HG03095 (cell line): ENCODE results near the gene PCBP2.

Experiments
- ATAC-seq: cut with Tn5 transposase; IDR thresholded peaks from one replicate; pipeline ENCODE4 v1.9.1; 2021; ENCODE audit warnings: moderate library complexity; ENCODE audit not compliant: unreplicated experiment

Gene PCBP2

DNA sequence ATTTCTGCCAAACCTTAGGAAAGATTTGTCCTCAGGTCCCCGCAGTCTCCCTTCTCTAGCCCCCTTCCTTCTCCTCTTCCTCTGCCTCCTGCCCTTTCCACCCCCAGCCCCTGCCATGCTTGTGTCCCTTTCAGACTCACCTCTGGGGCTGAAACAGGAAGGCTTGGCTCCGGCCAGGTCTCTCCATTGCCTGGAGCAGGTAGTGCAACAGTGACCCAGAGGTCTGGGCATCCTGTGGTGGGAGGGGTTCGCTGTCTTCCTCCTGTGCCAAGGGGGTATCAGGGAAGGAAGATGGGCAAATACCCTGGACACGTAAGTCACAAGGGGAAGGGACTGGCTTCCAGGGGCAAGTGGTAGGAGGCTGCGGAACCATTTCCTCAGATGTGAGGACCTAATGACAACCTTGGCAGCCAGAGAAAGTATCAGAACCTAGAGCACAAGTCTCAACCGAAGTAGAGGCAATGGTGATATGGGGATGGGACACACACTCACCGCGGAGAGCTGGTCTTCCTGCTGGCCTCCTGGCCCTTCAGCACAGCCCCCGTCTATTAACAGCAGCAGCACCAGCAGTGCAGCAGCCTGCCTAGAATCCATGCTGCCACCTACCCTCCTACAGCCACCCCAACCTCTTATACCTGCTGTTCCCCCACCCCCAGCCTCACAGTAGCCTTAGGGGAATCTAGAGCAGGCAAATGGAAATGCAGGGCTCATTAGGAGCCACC lies 55.1 kb downstream of the PCBP2 start, which contains the start of gene NPFF:
Gene NPFF (minus strand): TSS at position 604 of the 722 bp plus-strand sequence. CDS start 10 bp downstream, at position 594.
- ATAC-seq = no peak

DNA sequence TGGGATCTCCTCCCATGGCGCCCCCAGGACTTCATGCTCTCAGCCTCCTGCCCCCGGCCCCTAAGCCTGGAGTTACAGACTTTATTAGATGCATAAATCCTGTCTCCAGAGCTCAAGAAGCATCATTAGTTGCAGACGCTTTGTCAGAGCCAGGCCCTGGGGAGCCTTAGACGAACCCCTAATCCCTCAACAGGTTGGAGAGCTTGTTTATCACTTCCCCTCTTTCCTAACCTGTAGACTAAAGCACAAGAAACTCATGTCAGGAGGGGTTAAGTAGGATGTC lies 55.6 kb downstream of the PCBP2 start:
- ATAC-seq = no peak

DNA sequence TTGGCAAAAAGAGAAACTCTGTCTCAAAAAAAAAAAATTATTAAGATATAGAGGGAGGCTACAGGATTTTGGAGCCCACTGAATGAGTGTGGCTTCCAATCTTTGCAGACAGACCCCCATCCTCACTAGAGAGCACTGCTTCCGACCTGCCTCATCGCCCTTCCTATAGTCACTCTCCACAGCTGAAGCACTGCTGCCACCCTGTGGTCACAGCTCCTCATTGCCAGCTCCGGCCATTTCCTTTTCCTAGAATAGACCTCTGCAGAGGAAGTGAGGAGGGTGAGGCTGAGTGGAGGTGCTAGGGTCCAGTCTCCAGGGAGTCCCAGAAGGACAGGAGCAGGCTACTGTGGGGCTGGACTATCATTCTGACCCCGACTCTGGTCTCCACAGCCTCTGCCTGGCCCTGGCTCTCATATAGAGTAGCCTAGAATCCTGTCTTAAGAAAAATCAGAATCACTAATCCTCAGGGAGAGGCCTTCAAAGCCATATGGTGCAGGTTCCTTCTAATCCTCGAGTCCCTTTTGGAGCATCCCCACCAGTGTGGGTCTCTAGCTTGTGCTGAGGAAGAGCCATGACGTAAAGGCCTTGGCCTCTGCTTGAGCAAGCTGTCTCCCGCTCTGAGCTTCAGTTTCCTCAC lies 56.8 kb downstream of the PCBP2 start:
- ATAC-seq = peak; percentile 70

DNA sequence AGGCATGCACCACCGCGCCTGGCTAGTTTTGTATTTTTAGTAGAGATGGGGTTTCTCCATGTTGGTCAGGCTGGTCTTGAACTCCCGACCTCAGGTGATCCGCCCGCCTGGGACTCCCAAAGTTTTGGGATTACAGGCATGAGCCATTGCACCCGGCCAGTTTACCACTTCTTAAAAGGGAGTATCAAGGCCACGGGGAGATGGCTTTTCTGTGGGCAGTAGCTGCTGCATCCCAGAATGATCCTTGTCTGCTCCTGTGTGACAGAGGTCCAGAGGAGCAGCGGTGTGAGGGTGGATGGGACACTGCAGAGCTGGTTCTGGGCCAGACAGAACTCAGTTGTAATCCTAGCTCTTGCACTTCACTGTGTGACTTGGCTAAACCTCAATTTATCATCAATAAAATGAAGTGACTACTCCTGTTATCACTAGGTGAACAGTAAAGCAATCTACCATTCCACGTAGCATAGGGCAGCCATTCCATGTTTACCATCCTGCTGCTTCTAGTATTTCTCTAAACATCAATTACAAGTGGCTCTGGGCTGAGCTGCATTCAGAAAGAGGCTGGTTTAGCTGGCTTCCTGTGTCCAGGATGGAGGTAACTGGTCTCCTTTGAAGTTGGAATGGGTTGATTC lies 58.4 kb downstream of the PCBP2 start:
- ATAC-seq = no peak

DNA sequence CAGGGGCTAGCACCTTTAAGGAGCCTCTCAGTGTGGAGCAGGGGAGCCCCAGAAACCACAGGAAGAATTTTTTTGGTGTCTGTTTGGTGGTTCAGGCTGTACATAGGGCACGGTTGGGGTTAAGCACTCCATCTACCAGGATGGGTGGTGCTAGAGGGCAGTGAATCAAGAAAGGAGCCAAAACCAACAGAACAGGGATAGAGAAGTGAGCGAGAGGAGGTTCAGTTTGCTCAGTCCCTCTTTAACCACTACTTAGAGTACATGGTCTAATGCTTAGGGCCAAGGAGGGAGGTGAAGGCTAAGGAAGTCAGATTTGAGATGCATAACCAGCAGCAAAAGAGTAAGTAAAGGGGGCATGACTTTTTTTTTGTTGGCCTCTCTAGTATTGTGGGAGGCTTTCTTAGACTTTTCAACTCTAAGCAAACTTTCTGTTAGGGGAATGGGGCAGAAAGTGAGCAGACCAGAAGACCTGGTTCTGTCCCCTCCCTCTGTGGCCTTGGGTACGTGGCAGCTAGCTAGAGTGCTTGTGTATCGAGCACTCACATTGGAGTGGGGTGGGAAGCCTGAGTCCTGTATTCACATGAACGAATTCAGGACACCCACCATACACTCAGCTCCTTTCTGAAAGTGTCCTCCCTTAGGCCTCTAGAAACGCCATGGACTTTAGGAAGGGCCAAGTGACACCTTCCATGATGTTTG lies 62.0 kb downstream of the PCBP2 start:
- ATAC-seq = no peak

DNA sequence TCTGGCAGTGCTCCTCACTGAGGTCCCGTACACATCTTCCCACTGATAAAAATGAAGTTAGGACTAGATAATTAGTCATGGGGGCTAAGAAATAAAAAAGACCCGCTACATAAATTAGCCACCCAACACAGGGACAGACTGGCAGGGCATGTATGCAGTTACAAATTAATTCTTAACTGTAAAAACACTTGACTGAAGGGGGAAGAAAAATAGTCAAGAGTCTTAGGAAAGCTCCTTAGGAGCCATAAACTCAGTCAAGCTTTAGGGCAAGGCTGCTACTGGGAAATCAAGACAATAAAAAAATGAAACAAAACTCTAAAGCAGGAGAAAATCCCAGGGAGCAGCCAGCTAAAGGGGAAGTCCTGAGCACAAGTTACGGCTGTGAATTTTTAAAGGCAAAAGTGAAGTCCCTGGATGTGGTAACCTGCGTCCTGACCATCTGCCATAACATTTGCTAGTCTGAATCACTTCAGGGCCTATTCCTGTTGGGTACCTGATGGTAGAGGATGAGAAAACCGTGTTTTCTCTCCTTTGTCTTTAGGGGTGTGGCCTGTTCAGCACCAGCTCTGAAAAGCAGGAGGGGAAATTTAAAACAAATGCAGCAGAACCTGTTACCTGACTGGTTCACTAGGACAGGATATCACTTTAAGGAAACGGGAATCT lies 62.9 kb downstream of the PCBP2 start:
- ATAC-seq = no peak

DNA sequence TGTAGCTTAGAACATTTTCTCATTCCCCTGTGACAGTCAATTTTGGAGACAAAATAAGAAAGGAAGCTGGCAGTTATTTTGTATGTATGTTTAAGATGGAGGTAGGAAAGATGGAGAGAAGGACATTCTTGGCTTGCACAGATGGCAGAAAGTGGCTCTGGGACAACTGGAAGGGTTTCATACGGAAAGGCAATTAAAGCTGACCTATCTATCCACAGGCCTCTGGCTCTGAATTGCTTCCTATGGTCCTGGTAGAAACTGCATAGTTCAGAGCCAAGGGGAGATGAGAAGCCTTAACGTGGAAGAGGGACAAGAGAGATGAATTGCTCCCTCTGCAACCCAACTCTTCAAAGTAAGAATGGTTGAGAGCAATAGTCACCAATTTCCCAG lies 63.4 kb downstream of the PCBP2 start:
- no peak for ATAC-seq

DNA sequence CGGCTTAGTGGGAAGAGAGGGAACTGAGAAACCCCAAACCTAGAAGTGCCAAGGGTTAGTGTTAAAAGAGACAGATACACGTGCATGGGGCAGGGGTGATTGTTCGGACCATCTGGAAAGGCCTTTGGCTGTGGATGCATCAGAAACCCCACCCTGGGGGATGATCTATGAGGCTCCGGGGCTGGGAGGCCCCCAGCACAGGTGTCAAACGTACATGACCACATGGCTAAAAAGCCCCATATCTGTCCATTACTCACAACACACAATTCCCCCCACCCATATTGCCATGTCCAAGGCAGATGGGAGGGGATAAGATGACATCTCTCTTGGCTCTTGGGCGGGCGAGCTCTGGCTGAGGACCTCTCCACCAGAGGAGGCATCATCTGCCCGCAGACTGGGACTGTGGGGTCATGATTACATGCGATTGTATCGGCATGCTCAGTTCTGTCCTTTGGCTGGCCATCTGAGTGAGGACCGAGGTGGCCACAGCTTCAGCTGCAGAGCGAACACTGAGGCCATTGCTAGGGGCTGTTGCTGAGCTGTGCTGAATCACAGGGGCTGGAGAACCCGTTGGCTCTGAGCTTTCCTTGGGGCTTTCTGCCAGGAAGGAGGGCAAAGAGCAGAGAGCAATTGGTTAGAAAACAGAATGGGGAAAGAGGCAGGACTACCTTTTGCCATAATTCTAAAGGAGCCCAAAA lies 65.0 kb downstream of the PCBP2 start:
- no peak for ATAC-seq

DNA sequence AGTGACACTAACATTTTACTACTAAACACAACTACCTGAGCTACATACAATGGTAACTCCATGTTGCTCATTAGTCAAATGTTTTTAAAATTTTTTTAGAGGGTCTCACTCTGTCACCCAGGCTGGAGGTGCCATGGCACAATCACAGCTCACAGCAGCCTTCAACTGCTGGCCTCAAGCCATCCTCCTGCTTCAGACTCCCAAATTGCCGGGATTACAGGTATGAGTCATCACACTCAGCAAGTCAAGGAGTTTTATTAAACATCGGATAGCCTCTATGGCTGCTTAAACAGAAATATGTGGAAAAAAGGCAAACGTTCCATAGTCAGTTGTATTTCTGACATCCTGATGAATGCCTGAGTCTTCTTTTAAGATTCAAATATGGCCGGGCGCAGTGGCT lies 66.5 kb downstream of the PCBP2 start:
- no peak for ATAC-seq

DNA sequence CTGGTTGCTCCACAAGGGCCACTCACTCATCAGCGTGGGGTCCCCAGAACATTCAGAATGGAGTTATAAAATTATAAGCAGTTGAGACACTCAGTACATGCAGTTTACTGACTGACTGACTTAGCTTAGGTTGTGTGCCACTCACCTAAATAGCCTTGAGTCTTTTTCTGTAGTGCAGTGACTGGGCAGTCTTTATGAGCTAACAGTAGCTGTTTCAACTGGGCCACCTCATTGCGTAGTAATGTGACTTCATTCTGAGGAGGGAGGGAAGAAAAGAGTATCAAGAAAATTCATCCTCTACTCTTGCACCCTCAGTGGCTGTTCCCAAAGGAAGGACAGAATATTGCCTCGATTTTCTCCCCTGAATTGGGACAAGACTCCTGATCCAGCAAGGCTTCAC lies 71.2 kb downstream of the PCBP2 start:
- ATAC-seq = no peak

DNA sequence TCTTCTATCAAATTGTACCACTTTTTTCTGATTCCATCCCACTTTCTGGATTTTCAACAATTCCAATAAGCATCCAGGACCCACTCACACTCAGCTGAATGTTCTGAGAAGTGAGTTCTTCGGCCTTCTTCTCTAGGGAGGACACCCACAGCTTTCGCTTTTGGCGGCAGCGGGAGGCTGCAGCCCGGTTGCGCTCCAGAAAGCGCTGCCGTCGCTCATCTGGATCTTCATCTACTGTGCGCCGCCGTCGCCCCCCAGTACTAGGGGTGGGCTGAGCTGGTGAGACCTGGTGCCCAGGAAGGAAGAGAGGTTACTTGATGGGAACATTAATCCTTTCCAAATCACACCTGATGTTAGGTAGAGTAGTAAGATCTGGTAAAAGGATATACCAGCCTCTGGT lies 72.6 kb downstream of the PCBP2 start:
- no peak for ATAC-seq

DNA sequence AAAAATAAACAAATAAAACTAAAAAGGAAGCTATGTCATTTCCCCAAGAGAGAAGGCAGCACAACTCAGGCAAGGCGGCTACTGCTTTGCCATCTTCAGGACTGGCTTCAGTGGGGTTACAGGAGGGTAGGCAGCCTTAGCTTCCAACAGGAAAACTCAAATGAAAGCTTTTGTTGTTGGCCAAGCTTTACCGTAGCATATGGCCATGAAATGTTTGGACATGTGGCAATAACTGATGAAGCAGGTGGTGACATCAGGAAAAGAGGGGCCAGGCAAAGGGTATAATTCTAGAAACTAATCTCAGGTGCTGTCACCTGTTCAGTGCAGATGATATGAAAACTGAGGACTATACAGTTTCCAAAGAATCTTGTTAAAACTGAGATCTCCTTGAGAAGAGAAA lies 78.2 kb downstream of the PCBP2 start:
- no peak for ATAC-seq
